MCF 10A (cell line): ENCODE measurements around the gene ZNF135. TPM values are rescaled to one million over a fixed set of nuclear protein-coding genes. Genes with fewer than 3 reads are reported as not detected.

ENCODE experiments used
- BruUV-seq: library from RNA; stranded (reverse); fragments of 400-500 nt; replicated peaks from 2 replicates; lab custom pipeline; 2021; lab: Mats Ljungman, UMichigan
- CTCF ChIA-PET: fragments of 300-600 bp; sonication (Branson Sonifier 250); formaldehyde crosslinking; extraction: SDS; loops from one replicate; lab custom pipeline; 2021; ENCODE audit warnings: antibody characterized with exemption, inconsistent platforms; lab: Yijun Ruan, JAX
- POLR2A ChIA-PET: fragments of 300-600, 350-650 bp; sonication (Branson Sonifier 250); formaldehyde crosslinking; extraction: SDS; loops from one replicate; lab custom pipeline; 2020; ENCODE audit warnings: antibody characterized with exemption, inconsistent platforms; lab: Yijun Ruan, JAX
- DNase-seq: peaks from one replicate; pipeline ENCODE4 v3.0.0-alpha.2; 2018; ENCODE audit not compliant: unreplicated experiment
- H3K27ac Mint-ChIP-seq: one replicate; pipeline ENCODE4 v1.8.0; 2022; ENCODE audit warnings: mild to moderate bottlenecking, low read depth, mixed read lengths; ENCODE audit not compliant: unreplicated experiment
- H3K27me3 Mint-ChIP-seq: one replicate; pipeline ENCODE4 v1.8.0; 2022; ENCODE audit warnings: mixed read lengths; ENCODE audit not compliant: insufficient read depth, unreplicated experiment
- H3K36me3 Mint-ChIP-seq: one replicate; pipeline ENCODE4 v1.8.0; 2022; ENCODE audit warnings: mild to moderate bottlenecking, moderate library complexity, mixed read lengths; ENCODE audit not compliant: insufficient read depth, unreplicated experiment
- H3K4me1 Mint-ChIP-seq: one replicate; pipeline ENCODE4 v1.8.0; 2022; ENCODE audit warnings: mixed read lengths; ENCODE audit not compliant: insufficient read depth, unreplicated experiment
- H3K4me3 Mint-ChIP-seq: one replicate; pipeline ENCODE4 v1.8.0; 2022; ENCODE audit warnings: mild to moderate bottlenecking, moderate library complexity, mixed read lengths; ENCODE audit not compliant: unreplicated experiment
- H3K9me3 Mint-ChIP-seq: one replicate; pipeline ENCODE4 v1.8.0; 2022; ENCODE audit warnings: mixed read lengths; ENCODE audit not compliant: unreplicated experiment
- CTCF ChIP-seq: fragments of 200-600 bp; IDR thresholded peaks from one replicate; pipeline ENCODE4 v1.8.0; 2022; ENCODE audit warnings: antibody characterized with exemption, mild to moderate bottlenecking; ENCODE audit not compliant: unreplicated experiment
- intact Hi-C: fragments of 100-400 bp; cut with micrococcal nuclease; formaldehyde crosslinking; loops from 2 replicates; pipeline ENCODE4 v1.14.1; 2022
- total RNA-seq: library from RNA; stranded (reverse); gene quantifications from 2 replicates; pipeline ENCODE4 v1.2.3, GENCODE V29; 2022

The ZNF135 gene
- total RNA-seq, 1 experiment from 2014 or later, result not detected

DNA sequence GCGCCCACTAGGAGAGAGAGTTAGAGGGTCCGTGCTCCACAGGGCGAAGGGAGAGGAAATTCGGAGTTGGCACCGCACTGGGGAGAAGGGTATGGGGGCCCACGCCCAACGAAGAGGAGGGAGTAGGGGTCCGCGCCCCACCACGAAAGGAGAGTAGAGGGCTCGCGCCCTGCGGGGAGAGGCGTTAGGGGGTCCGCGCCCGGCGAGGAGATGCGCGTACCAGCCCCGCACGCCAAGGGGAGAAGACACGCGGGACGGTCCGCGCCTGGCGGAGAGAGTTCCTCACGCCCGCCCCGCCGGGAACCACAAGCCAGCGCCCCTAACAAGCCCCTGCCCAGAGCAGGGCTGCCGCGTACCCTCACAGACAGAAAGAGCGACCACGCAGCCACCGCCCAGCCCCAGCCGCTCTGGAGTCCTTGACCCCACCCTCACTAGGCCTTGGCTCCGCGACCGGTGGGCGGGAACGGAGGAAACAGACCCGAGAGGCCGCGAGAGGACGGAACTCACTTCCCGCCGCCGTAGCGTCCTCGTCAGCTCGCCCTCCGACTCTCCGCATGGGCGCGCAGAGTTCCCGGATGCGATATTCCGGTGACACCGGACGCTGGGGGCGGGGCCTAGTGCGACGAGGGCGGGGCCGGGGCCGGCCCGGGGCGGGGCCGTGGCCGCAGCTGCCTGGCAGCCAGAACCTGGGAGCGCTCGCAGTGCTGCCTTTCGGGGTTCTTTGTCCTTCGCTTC, 58.9 kb downstream of the ZNF135 start:
- Mint-ChIP-seq H3K27me3 (no peaks in the 10 kb centered on the region), H3K4me1 (no peaks in the 10 kb centered on the region), H3K27ac (no peak overlapping the region), H3K36me3 (no peaks in the 10 kb centered on the region), H3K9me3 (peaks cover 52% of the 10 kb centered on the region), H3K4me3 (no peak overlapping the region)
- DNase-seq, result no peak
- POLR2A ChIA-PET, result no interaction called here
- intact Hi-C loops, result no loop called here
- no peak for TF ChIP-seq CTCF
- CTCF ChIA-PET, result no interaction called here
- no TSS peak for BruUV-seq

DNA sequence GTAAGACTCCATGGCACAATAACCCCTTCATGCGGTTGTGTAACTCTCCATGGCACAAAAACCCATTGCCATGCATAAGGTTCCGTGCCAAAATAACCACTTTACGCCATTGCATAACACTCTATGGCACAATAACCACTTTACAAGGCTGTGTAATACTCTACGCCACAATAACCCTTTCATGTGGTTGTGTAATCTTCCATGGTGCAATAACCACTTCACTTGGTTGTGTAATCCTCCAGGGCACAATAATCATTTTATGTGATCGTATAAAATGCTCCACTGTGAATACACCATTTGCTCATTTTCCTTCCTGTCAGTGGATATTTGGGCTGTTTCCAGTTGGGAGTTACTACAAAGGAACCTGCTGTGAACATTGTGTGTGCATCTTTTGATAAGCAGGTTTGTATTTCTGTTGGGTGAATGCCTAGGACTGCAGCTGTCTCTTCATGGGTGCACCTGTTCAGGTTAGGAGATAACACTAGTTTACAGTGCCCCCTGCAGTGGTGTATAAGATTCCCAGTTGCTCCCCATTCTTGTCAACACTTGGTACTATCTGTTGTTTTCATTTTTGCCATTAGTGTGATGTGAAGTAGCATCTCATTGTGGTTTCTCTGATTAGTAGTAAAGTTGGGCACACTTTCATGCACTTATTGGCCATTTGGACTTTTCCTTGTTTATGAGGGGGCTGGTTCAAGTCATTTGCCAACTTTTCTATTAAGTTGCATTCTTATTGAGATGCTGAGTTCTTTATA, 60.1 kb downstream of the ZNF135 start:
- peaks cover 62% of the 10 kb centered on the region for H3K9me3 Mint-ChIP-seq
- intact Hi-C loops, result no loop called here
- no peaks in the 10 kb centered on the region for H3K4me1 Mint-ChIP-seq
- CTCF ChIA-PET, result no interaction called here
- H3K27ac Mint-ChIP-seq, result no peak overlapping the region
- H3K4me3 Mint-ChIP-seq, result no peak overlapping the region
- BruUV-seq, result no TSS peak
- TF ChIP-seq CTCF, result no peak
- POLR2A ChIA-PET, result no interaction called here
- H3K27me3 Mint-ChIP-seq, result no peaks in the 10 kb centered on the region
- H3K36me3 Mint-ChIP-seq, result no peaks in the 10 kb centered on the region
- peak; percentile 3 for DNase-seq

Other genes with a start within 250 kb of the ZNF135 start
- 5.5 and 5.6 TPM in 2 replicates for gene ZNF552, start 244.4 kb upstream of the ZNF135 start, total RNA-seq
- gene ZNF587B, start 229.0 kb upstream of the ZNF135 start, total RNA-seq, result 19.0 and 19.4 TPM in 2 replicates
- 32.4 and 34.2 TPM in 2 replicates for gene ZNF587, start 209.4 kb upstream of the ZNF135 start, total RNA-seq
- 3.1 and 4.0 TPM in 2 replicates for gene ZNF814, start 170.2 kb upstream of the ZNF135 start, total RNA-seq
- gene ZNF417, start 142.7 kb upstream of the ZNF135 start, total RNA-seq, result 8.8 and 11.4 TPM in 2 replicates
- gene ZNF418, start 123.9 kb upstream of the ZNF135 start, total RNA-seq, result not detected in 2 replicates
- 0.54 and 0.69 TPM in 2 replicates for gene ZNF256, start 111.6 kb upstream of the ZNF135 start, total RNA-seq
- gene C19orf18, start 84.7 kb upstream of the ZNF135 start, total RNA-seq, result not detected in 2 replicates
- 0.71 and 0.98 TPM in 2 replicates for gene ZNF606, start 56.5 kb upstream of the ZNF135 start, total RNA-seq
- gene ZSCAN1, start 25.3 kb upstream of the ZNF135 start, total RNA-seq, result not detected in 2 replicates
- gene ZSCAN18, start 38.9 kb downstream of the ZNF135 start, total RNA-seq, result not detected in 2 replicates
- 2.8 and 2.9 TPM in 2 replicates for gene ZNF329, start 91.5 kb downstream of the ZNF135 start, total RNA-seq
- 21.1 and 27.1 TPM in 2 replicates for gene ZNF274, start 123.8 kb downstream of the ZNF135 start, total RNA-seq
- 39.4 and 42.3 TPM in 2 replicates for gene ZNF544, start 169.6 kb downstream of the ZNF135 start, total RNA-seq
- gene ZNF8, start 219.7 kb downstream of the ZNF135 start, total RNA-seq, result 4.9 and 5.1 TPM in 2 replicates
- gene ERVK3-1, start 246.1 kb downstream of the ZNF135 start, total RNA-seq, result 63.1 and 64.6 TPM in 2 replicates